IMR-90 (cell line): ENCODE measurements around the gene TBATA. TPM values are rescaled to one million over a fixed set of nuclear protein-coding genes. Genes with fewer than 3 reads are reported as not detected.

Experiments used
- ATAC-seq: fragments of 200-7000 bp; cut with Tn5 transposase; 2 replicates; pipeline ENCODE4 v1.9.1; 2020; ENCODE audit warnings: low read depth, mild to moderate bottlenecking, moderate library complexity
- BruUV-seq: library from RNA; stranded (reverse); fragments of 400-500 nt; replicated peaks from 2 replicates; lab custom pipeline; 2021; lab: Mats Ljungman, UMichigan
- CTCF ChIA-PET: fragments of 300-600 bp; formaldehyde crosslinking; extraction: SDS; loops from one replicate; lab custom pipeline; 2021; ENCODE audit warnings: antibody characterized with exemption; lab: Yijun Ruan, JAX
- POLR2A ChIA-PET: fragments of 300-600 bp; sonication (Branson Sonifier 250); formaldehyde crosslinking; loops from one replicate; lab custom pipeline; 2022; ENCODE audit warnings: antibody characterized with exemption; ENCODE audit not compliant: unreplicated experiment; lab: Charles Lee
- DNase-seq: peaks from one replicate; pipeline ENCODE4 v3.0.0; 2013
- H2AFZ ChIP-seq: replicated peaks from 2 replicates; pipeline ENCODE3; 2013; ENCODE audit warnings: low read length, mild to moderate bottlenecking; ENCODE audit not compliant: poor library complexity
- H2AK5ac ChIP-seq: 2 replicates; pipeline ENCODE4 v1.6.1; 2013; ENCODE audit warnings: low read depth, low read length, inconsistent platforms
- H2AK9ac ChIP-seq: replicated peaks from 2 replicates; pipeline ENCODE3; 2013; ENCODE audit warnings: mild to moderate bottlenecking, low read depth, low read length, moderate library complexity; ENCODE audit not compliant: poor library complexity
- H2BK120ac ChIP-seq: 2 replicates; pipeline ENCODE4 v1.6.1; 2013; ENCODE audit warnings: low read depth, low read length, inconsistent platforms
- H2BK15ac ChIP-seq: 3 replicates; pipeline ENCODE4 v1.6.1; 2013; ENCODE audit warnings: low read depth, low read length, inconsistent platforms
- H2BK20ac ChIP-seq: 2 replicates; pipeline ENCODE4 v1.6.1; 2013; ENCODE audit warnings: low read depth, mild to moderate bottlenecking, inconsistent platforms, low read length, moderate library complexity
- H2BK5ac ChIP-seq: 2 replicates; pipeline ENCODE4 v1.6.1; 2013; ENCODE audit warnings: mild to moderate bottlenecking, low read depth, low read length, inconsistent platforms; ENCODE audit not compliant: poor library complexity, severe bottlenecking
- H3K14ac ChIP-seq: replicated peaks from 2 replicates; pipeline ENCODE4 v1.6.1; 2013; ENCODE audit warnings: low read depth, low read length, inconsistent platforms
- H3K18ac ChIP-seq: 2 replicates; pipeline ENCODE4 v1.6.1; 2013; ENCODE audit warnings: low read depth, low read length, control low read depth
- H3K23ac ChIP-seq: 2 replicates; pipeline ENCODE4 v1.6.1; 2013; ENCODE audit warnings: low read depth, low read length, inconsistent platforms
- H3K27ac ChIP-seq: 2 replicates; pipeline ENCODE4 v1.5.1; 2013; ENCODE audit warnings: mild to moderate bottlenecking, control low read depth, low read length; ENCODE audit not compliant: insufficient read depth
- H3K27me3 ChIP-seq: 2 replicates; pipeline ENCODE4 v1.6.1; 2013; ENCODE audit warnings: low read length; ENCODE audit not compliant: control insufficient read depth, insufficient read depth
- H3K36me3 ChIP-seq: 2 replicates; pipeline ENCODE4 v1.6.1; 2013; ENCODE audit warnings: low read length, mixed read lengths; ENCODE audit not compliant: control insufficient read depth, insufficient read depth
- H3K4ac ChIP-seq: 2 replicates; pipeline ENCODE4 v1.6.1; 2013; ENCODE audit warnings: low read depth, low read length, inconsistent platforms
- H3K4me1 ChIP-seq: 2 replicates; pipeline ENCODE4 v1.6.1; 2013; ENCODE audit warnings: low read length, mixed read lengths; ENCODE audit not compliant: control insufficient read depth, insufficient read depth
- H3K4me2 ChIP-seq: 2 replicates; pipeline ENCODE4 v1.6.1; 2013; ENCODE audit warnings: low read depth, mild to moderate bottlenecking, control low read depth, low read length, moderate library complexity
- H3K4me3 ChIP-seq: 2 replicates; pipeline ENCODE4 v1.5.1; 2013; ENCODE audit warnings: low read depth, mild to moderate bottlenecking, control low read depth, low read length, moderate library complexity; ENCODE audit not compliant: insufficient read depth
- H3K56ac ChIP-seq: 2 replicates; pipeline ENCODE4 v1.6.1; 2013; ENCODE audit warnings: low read length, inconsistent platforms; ENCODE audit not compliant: insufficient read depth; ENCODE audit errors: extremely low read depth
- H3K79me1 ChIP-seq, 2 experiments: 2 replicates each; pipeline ENCODE4 v1.6.1; 2013; ENCODE audit warnings: low read length in 2 of 2, inconsistent platforms in 1 of 2, low read depth in 1 of 2
- H3K9ac ChIP-seq: 2 replicates; pipeline ENCODE4 v1.6.1; 2013; ENCODE audit warnings: low read depth, low read length, control low read depth
- H3K9me1 ChIP-seq: 2 replicates; pipeline ENCODE4 v1.6.1; 2013; ENCODE audit warnings: low read length, inconsistent platforms; ENCODE audit not compliant: insufficient read depth
- H3K9me3 ChIP-seq: 2 replicates; pipeline ENCODE4 v1.6.1; 2013; ENCODE audit warnings: low read length; ENCODE audit not compliant: control insufficient read depth, insufficient read depth
- H4K20me1 ChIP-seq: 2 replicates; pipeline ENCODE4 v1.6.1; 2013; ENCODE audit warnings: low read length, inconsistent platforms; ENCODE audit not compliant: insufficient read depth
- H4K5ac ChIP-seq: 2 replicates; pipeline ENCODE4 v1.6.1; 2013; ENCODE audit warnings: mild to moderate bottlenecking, low read depth, low read length, control low read depth
- H4K8ac ChIP-seq, 2 experiments: 2 replicates each; pipeline ENCODE4 v1.6.1; 2013; ENCODE audit warnings: low read depth in 2 of 2, low read length in 2 of 2, control low read depth in 1 of 2, inconsistent platforms in 1 of 2
- H4K91ac ChIP-seq: 2 replicates; pipeline ENCODE4 v1.6.1; 2013; ENCODE audit warnings: low read depth, low read length, inconsistent platforms; ENCODE audit not compliant: insufficient read depth
- SMC3 ChIP-seq: fragments of 150-350 bp; IDR thresholded peaks from 2 replicates; pipeline ENCODE4 v1.6.1; 2016; ENCODE audit warnings: low read depth, mild to moderate bottlenecking, antibody characterized with exemption, low read length, moderate library complexity
- USF2 ChIP-seq: fragments of 150-350 bp; IDR thresholded peaks from 2 replicates; pipeline ENCODE4 v1.6.1; 2017; ENCODE audit warnings: mild to moderate bottlenecking, antibody characterized with exemption, low read length, low read depth
- WGBS, 2 experiments: methylation state at CpG; one replicate each; pipeline versions ENCODE4 v1.1.5 to v1.1.7; 2013; ENCODE audit warnings: missing lambda C conversion rate in 2 of 2; ENCODE audit not compliant: insufficient read length in 1 of 2; ENCODE audit errors: extremely low coverage in 2 of 2; 5-methylcytosine and 5-hydroxymethylcytosine counted together
- dilution Hi-C: fragments of 300-500 bp; cut with HindIII; formaldehyde crosslinking; loops from one replicate; pipeline ENCODE4 v1.14.3; 2018; ENCODE audit warnings: low sequenced_read_pairs; ENCODE audit not compliant: unreplicated experiment
- in situ Hi-C: fragments of 300-500 bp; cut with MboI; formaldehyde crosslinking; loops from 3 replicates; pipeline ENCODE4 v1.14.3; 2019; ENCODE audit warnings: low sequenced_read_pairs, inconsistent platforms, mixed read lengths
- intact Hi-C: fragments of 100-400 bp; cut with micrococcal nuclease; formaldehyde crosslinking; loops from 2 replicates; pipeline ENCODE4 v1.10.0; 2022
- polyA plus RNA-seq, 3 experiments: library from polyadenylated mRNA; depleted of rRNA; stranded (reverse); fragments of >200 nt; gene quantifications; 2 replicates each; pipeline ENCODE4 v1.2.3, GENCODE V29; 2012; ENCODE audit warnings: low replicate concordance in 1 of 3
- total RNA-seq: library from RNA; depleted of rRNA; stranded (reverse); fragments of >200 nt; gene quantifications from 2 replicates; pipeline ENCODE4 v1.2.3, GENCODE V29; 2012

Gene TBATA
- total and polyA plus RNA-seq, 2 of the 4 experiments (the other 2 are of a cell fraction): not detected

GRCh38 chr10:70777063-70777875 is 7.9 kb downstream of the TBATA start:
- H3K14ac ChIP-seq: no peak overlapping the region
- peaks cover 45% of the 10 kb centered on the region for H3K27me3 ChIP-seq
- H2BK20ac ChIP-seq: no peak overlapping the region
- CTCF ChIA-PET: no interaction called here
- BruUV-seq: no TSS peak
- no peaks in the 10 kb centered on the region for H3K36me3 ChIP-seq
- no peak overlapping the region for H3K56ac ChIP-seq
- dilution Hi-C loops: no loop called here
- WGBS, 2 experiments: 77% methylated on average over 6 of the region's 18 CpGs; no CpG with 5 or more reads in 1 of the 2 experiments
- H3K4me2 ChIP-seq: no peak overlapping the region
- TF ChIP-seq SMC3 (no peak), USF2 (no peak)
- H3K4me3 ChIP-seq: no peak overlapping the region
- H3K4ac ChIP-seq: no peak overlapping the region
- no peak overlapping the region for H4K5ac ChIP-seq
- no peaks in the 10 kb centered on the region for H3K9me3 ChIP-seq
- H3K18ac ChIP-seq: no peak overlapping the region
- no peak overlapping the region for H3K27ac ChIP-seq
- POLR2A ChIA-PET: no interaction called here
- no peak overlapping the region for H2BK5ac ChIP-seq
- H3K4me1 ChIP-seq: no peaks in the 10 kb centered on the region
- no peak overlapping the region for H2AK9ac ChIP-seq
- H3K9ac ChIP-seq: no peak overlapping the region
- no peak overlapping the region for H4K91ac ChIP-seq
- no peak for ATAC-seq
- H2BK120ac ChIP-seq: no peak overlapping the region
- no peak overlapping the region for H4K8ac ChIP-seq
- no peaks in the 10 kb centered on the region for H3K9me1 ChIP-seq
- DNase-seq: no peak
- H4K20me1 ChIP-seq: no peaks in the 10 kb centered on the region
- no peak overlapping the region for H2BK15ac ChIP-seq
- peak overlapping the region; percentile 43 for H2AFZ ChIP-seq
- intact Hi-C loops: no loop called here
- H3K23ac ChIP-seq: no peak overlapping the region
- in situ Hi-C loops: no loop called here
- no peak overlapping the region for H2AK5ac ChIP-seq
- no peaks in the 10 kb centered on the region for H3K79me1 ChIP-seq
